H9 (cell line): ENCODE data around the gene BRICD5. TPM values are rescaled to one million over a fixed set of nuclear protein-coding genes. Genes with fewer than 3 reads are reported as not detected.

Experiments used
- DNase-seq: peaks from one replicate; pipeline ENCODE4 v3.0.0-alpha.2; 2017
- H2AFZ ChIP-seq: one replicate; pipeline ENCODE4 v1.6.1; 2013; ENCODE audit warnings: mild to moderate bottlenecking, low read length, control low read depth, moderate library complexity
- H2AK5ac ChIP-seq: 2 replicates; pipeline ENCODE4 v1.6.1; 2013; ENCODE audit warnings: low read length, control low read depth, mixed read lengths; ENCODE audit not compliant: insufficient read length
- H2BK120ac ChIP-seq: one replicate; pipeline ENCODE4 v1.6.1; 2013; ENCODE audit warnings: low read depth, mild to moderate bottlenecking, low read length, control low read depth, inconsistent platforms; ENCODE audit not compliant: poor library complexity, severe bottlenecking
- H2BK12ac ChIP-seq: 2 replicates; pipeline ENCODE4 v1.6.1; 2013; ENCODE audit warnings: low read length, control low read depth, mixed read lengths, low read depth; ENCODE audit not compliant: insufficient read length
- H2BK15ac ChIP-seq: 2 replicates; pipeline ENCODE4 v1.6.1; 2013; ENCODE audit warnings: low read depth, low read length, control low read depth
- H2BK20ac ChIP-seq: one replicate; pipeline ENCODE4 v1.6.1; 2013; ENCODE audit warnings: low read depth, mild to moderate bottlenecking, low read length, control low read depth, inconsistent platforms; ENCODE audit not compliant: poor library complexity, severe bottlenecking
- H2BK5ac ChIP-seq: 2 replicates; pipeline ENCODE4 v1.6.1; 2013; ENCODE audit warnings: low read length, control low read depth, mixed read lengths; ENCODE audit not compliant: insufficient read length
- H3K14ac ChIP-seq: 2 replicates; pipeline ENCODE4 v1.6.1; 2013; ENCODE audit warnings: low read length, control low read depth; ENCODE audit not compliant: insufficient read depth
- H3K18ac ChIP-seq: 2 replicates; pipeline ENCODE4 v1.6.1; 2013; ENCODE audit warnings: low read depth, mild to moderate bottlenecking, mixed read lengths, low read length, control low read depth; ENCODE audit not compliant: insufficient read length
- H3K23ac ChIP-seq: 2 replicates; pipeline ENCODE4 v1.6.1; 2013; ENCODE audit warnings: low read length, control low read depth, mixed read lengths, low read depth; ENCODE audit not compliant: insufficient read length
- H3K23me2 ChIP-seq: 2 replicates; pipeline ENCODE4 v1.6.1; 2013; ENCODE audit warnings: low read depth, mild to moderate bottlenecking, mixed read lengths, low read length, control low read depth; ENCODE audit not compliant: insufficient read length, poor library complexity, severe bottlenecking
- H3K27ac ChIP-seq: 2 replicates; pipeline ENCODE4 v1.5.1; 2013; ENCODE audit warnings: low read length, control low read depth, mixed read lengths, low read depth; ENCODE audit not compliant: insufficient read length
- H3K27me3 ChIP-seq: 2 replicates; pipeline ENCODE4 v1.6.1; 2013; ENCODE audit warnings: low read length, control low read depth, inconsistent platforms; ENCODE audit not compliant: insufficient read depth
- H3K4ac ChIP-seq: 2 replicates; pipeline ENCODE4 v1.6.1; 2013; ENCODE audit warnings: low read depth, mild to moderate bottlenecking, control low read depth, inconsistent platforms, low read length, moderate library complexity
- H3K4me1 ChIP-seq: 2 replicates; pipeline ENCODE4 v1.6.1; 2013; ENCODE audit warnings: low read length, control low read depth, inconsistent platforms; ENCODE audit not compliant: insufficient read depth
- H3K4me2 ChIP-seq: 2 replicates; pipeline ENCODE4 v1.6.1; 2013; ENCODE audit warnings: low read length, control low read depth, mixed read lengths; ENCODE audit not compliant: insufficient read length, insufficient read depth
- H3K56ac ChIP-seq: 2 replicates; pipeline ENCODE4 v1.6.1; 2013; ENCODE audit warnings: low read depth, mild to moderate bottlenecking, mixed read lengths, low read length, control low read depth; ENCODE audit not compliant: insufficient read length
- H3K79me1 ChIP-seq: 2 replicates; pipeline ENCODE4 v1.6.1; 2013; ENCODE audit warnings: low read depth, mild to moderate bottlenecking, moderate library complexity, low read length, control low read depth, inconsistent platforms; ENCODE audit not compliant: insufficient read depth, poor library complexity, severe bottlenecking
- H3K79me2 ChIP-seq: 2 replicates; pipeline ENCODE4 v1.6.1; 2013; ENCODE audit warnings: low read length, control low read depth, inconsistent platforms; ENCODE audit not compliant: insufficient read depth
- H3K9ac ChIP-seq: 2 replicates; pipeline ENCODE4 v1.6.1; 2013; ENCODE audit warnings: low read length, control low read depth, mixed read lengths; ENCODE audit not compliant: insufficient read length; ENCODE audit errors: extremely low read depth
- H3K9me3 ChIP-seq: one replicate; pipeline ENCODE4 v1.6.1; 2013; ENCODE audit warnings: low read depth, low read length, inconsistent platforms; ENCODE audit not compliant: control insufficient read depth
- H3T11ph ChIP-seq: one replicate; pipeline ENCODE4 v1.6.1; 2013; ENCODE audit warnings: mild to moderate bottlenecking, low read length, control low read depth, inconsistent platforms
- H4K20me1 ChIP-seq: one replicate; pipeline ENCODE4 v1.6.1; 2013; ENCODE audit not compliant: control insufficient read depth, insufficient read length, insufficient read depth
- H4K5ac ChIP-seq: 2 replicates; pipeline ENCODE4 v1.6.1; 2013; ENCODE audit warnings: low read depth, mild to moderate bottlenecking, mixed read lengths, low read length, control low read depth; ENCODE audit not compliant: insufficient read length
- H4K8ac ChIP-seq: replicated peaks from 2 replicates; pipeline ENCODE4 v1.6.1; 2013; ENCODE audit warnings: low read length, control low read depth, mixed read lengths, low read depth; ENCODE audit not compliant: insufficient read length
- H4K91ac ChIP-seq: 2 replicates; pipeline ENCODE4 v1.6.1; 2013; ENCODE audit warnings: low read depth, mild to moderate bottlenecking, moderate library complexity, mixed read lengths, low read length, control low read depth; ENCODE audit not compliant: insufficient read length
- H3K27ac Mint-ChIP-seq, 3 experiments: 2 replicates in 2 of 3; 3 replicates in 1 of 3; pipeline ENCODE4 v1.8.0; 2020 to 2021; ENCODE audit warnings: mixed read lengths in 3 of 3, mild to moderate bottlenecking in 1 of 3, moderate library complexity in 1 of 3
- H3K27me3 Mint-ChIP-seq: 2 replicates; pipeline ENCODE4 v1.8.0; 2021; ENCODE audit warnings: low read depth, mild to moderate bottlenecking, moderate library complexity, mixed read lengths
- H3K36me3 Mint-ChIP-seq, 3 experiments: 2 replicates in 2 of 3; 3 replicates in 1 of 3; pipeline ENCODE4 v1.8.0; 2020 to 2021; ENCODE audit warnings: low read depth in 3 of 3, mixed read lengths in 3 of 3; ENCODE audit not compliant: insufficient read depth in 1 of 3
- H3K4me1 Mint-ChIP-seq, 2 experiments: 2 replicates each; pipeline ENCODE4 v1.8.0; 2020; ENCODE audit warnings: mixed read lengths in 2 of 2
- H3K4me3 Mint-ChIP-seq, 2 experiments: 2 replicates in 1 of 2; 3 replicates in 1 of 2; pipeline ENCODE4 v1.8.0; 2020 to 2021; ENCODE audit warnings: mild to moderate bottlenecking in 2 of 2, mixed read lengths in 2 of 2, moderate library complexity in 1 of 2
- H3K9me3 Mint-ChIP-seq, 2 experiments: 2 replicates in 1 of 2; 3 replicates in 1 of 2; pipeline ENCODE4 v1.8.0; 2020; ENCODE audit warnings: mild to moderate bottlenecking in 2 of 2, mixed read lengths in 2 of 2, moderate library complexity in 1 of 2
- CTCF ChIP-seq: fragments of 200-600 bp; sonication (generic); conservative IDR thresholded peaks from 3 replicates; pipeline ENCODE4 v1.8.0; 2021; ENCODE audit warnings: antibody characterized with exemption, mild to moderate bottlenecking
- WGBS: extraction: QIAGEN DNeasy Blood & Tissue Kit; methylation state at CpG from one replicate; pipeline ENCODE4 v1.1.7; 2013; ENCODE audit warnings: missing lambda C conversion rate, low lambda C conversion rate, mixed read lengths; ENCODE audit not compliant: insufficient read length; ENCODE audit errors: extremely low coverage; 5-methylcytosine and 5-hydroxymethylcytosine counted together
- total RNA-seq: library from RNA; stranded (reverse); gene quantifications from 2 replicates; pipeline ENCODE4 v1.2.1, GENCODE V29; 2021

Gene BRICD5
- total RNA-seq, 1 experiment from 2014 or later: 11.9 TPM

DNA sequence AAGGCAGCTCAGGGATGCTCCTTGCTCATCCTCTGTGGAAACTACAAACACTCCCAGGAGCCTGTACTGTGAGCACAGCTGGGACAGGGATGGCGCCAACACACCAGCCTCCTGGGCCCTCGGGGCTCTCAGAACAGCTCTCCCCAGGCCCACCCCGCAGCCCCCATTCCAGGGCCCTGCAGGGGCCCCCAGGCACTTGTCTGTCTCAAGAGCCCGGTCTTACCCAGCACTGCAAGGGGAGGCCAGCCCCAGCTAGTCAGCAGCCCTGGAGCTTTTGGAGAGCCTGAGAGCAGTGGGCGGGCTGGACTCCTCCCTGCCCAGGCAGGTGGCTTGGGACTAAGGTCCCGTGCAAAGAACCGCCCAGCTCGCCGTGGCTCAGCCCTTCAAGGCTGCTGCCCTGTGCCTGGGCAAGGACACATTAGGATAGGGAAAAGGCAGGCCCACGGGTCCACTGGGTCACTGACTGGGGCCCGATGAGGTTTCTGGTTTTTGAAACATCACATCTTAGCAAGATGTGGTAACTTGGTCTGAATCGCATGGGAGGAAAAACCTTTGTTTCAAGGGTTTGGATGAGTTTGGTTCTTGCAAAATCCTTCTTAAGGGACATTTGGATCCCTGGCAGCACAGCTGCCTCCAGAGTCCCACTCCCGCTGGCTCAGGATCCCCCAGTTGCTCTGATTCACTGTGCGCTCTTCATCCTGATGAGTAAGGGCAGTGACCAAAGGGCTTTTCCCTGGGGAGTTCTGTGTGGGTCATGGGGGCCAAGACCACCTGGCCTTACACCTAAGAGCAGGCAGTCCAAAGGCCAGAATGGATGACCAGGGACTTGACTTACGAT lies 28.4 kb upstream of the BRICD5 start:
- WGBS: no CpG with 5 or more reads among the region's 15 CpGs
- no peak overlapping the region for H3K27ac ChIP-seq
- no peak overlapping the region for H4K8ac ChIP-seq
- no peak overlapping the region for H3T11ph ChIP-seq
- H2AFZ ChIP-seq: no peak overlapping the region
- Mint-ChIP-seq H3K27ac (no peak overlapping the region; a peak in 1 of 7 replicates), H3K36me3 (peaks cover 6 to 41% (median 19%) of the 10 kb centered on the region in 3 experiments; a peak in 6 of 7 replicates), H3K4me1 (peaks cover 0 to 3% of the 10 kb centered on the region in 2 experiments; a peak in 1 of 4 replicates), H3K27me3 (peaks cover 16% of the 10 kb centered on the region), H3K9me3 (no peaks in the 10 kb centered on the region; a peak in 1 of 5 replicates), H3K4me3 (peak overlapping the region in 1 of 2 experiments; percentile 22; a peak in 1 of 5 replicates)
- no peak overlapping the region for H4K91ac ChIP-seq
- no peak overlapping the region for H3K56ac ChIP-seq
- peaks cover 2% of the 10 kb centered on the region; the same call in 1 of the 2 replicates for H3K27me3 ChIP-seq
- no peak overlapping the region for H3K4ac ChIP-seq
- H3K9me3 ChIP-seq: no peaks in the 10 kb centered on the region
- H3K4me2 ChIP-seq: no peak overlapping the region
- H3K18ac ChIP-seq: no peak overlapping the region
- H2AK5ac ChIP-seq: no peak overlapping the region
- H2BK15ac ChIP-seq: no peak overlapping the region
- no peak overlapping the region for H2BK20ac ChIP-seq
- H3K14ac ChIP-seq: no peak overlapping the region
- no peak overlapping the region for H4K5ac ChIP-seq
- no peak overlapping the region for H3K23ac ChIP-seq
- H3K4me1 ChIP-seq: no peaks in the 10 kb centered on the region
- peaks cover 13% of the 10 kb centered on the region for H3K23me2 ChIP-seq
- no peak overlapping the region for H3K9ac ChIP-seq
- H4K20me1 ChIP-seq: no peaks in the 10 kb centered on the region
- no peaks in the 10 kb centered on the region for H3K79me1 ChIP-seq
- peak; percentile 54 for DNase-seq
- H3K79me2 ChIP-seq: no peaks in the 10 kb centered on the region
- H2BK12ac ChIP-seq: no peak overlapping the region
- no peak overlapping the region for H2BK120ac ChIP-seq
- H2BK5ac ChIP-seq: no peak overlapping the region
- TF ChIP-seq CTCF: no peak
